Activated CD4-positive, alpha-beta memory T cell treated with anti-CD3 and anti-CD28 coated beads for 36 hours (primary cell): ENCODE results near the gene DPPA5. TPM values are rescaled to one million over a fixed set of nuclear protein-coding genes. Genes with fewer than 3 reads are reported as not detected.
A peak's percentile ranks its signal among the peaks of the same experiment; 100 is the strongest.
"Not testable (repeated sequence)": the region's sequence is repeated elsewhere in the genome, so short reads cannot be mapped to it uniquely, and the experiment has no call there.

ENCODE experiments used
- CTCF ChIA-PET: fragments of 350-600 bp; sonication (Branson Sonifier 250); formaldehyde crosslinking; loops from one replicate; lab custom pipeline; 2021; ENCODE audit warnings: antibody characterized with exemption, inconsistent platforms; lab: Charles Lee
- POLR2A ChIA-PET: fragments of 350-600 bp; sonication (Branson Sonifier 250); formaldehyde crosslinking; loops from one replicate; lab custom pipeline; 2021; ENCODE audit warnings: antibody characterized with exemption; lab: Charles Lee
- DNase-seq: peaks from one replicate; pipeline ENCODE4 v3.0.0-alpha.2; 2020
- H3K27ac Mint-ChIP-seq: one replicate; pipeline ENCODE4 v1.8.0; 2021; ENCODE audit warnings: mixed read lengths
- H3K27me3 Mint-ChIP-seq: one replicate; pipeline ENCODE4 v1.8.0; 2021; ENCODE audit warnings: mixed read lengths
- H3K36me3 Mint-ChIP-seq: one replicate; pipeline ENCODE4 v1.8.0; 2021; ENCODE audit warnings: mixed read lengths
- H3K4me1 Mint-ChIP-seq: one replicate; pipeline ENCODE4 v1.8.0; 2021; ENCODE audit warnings: low read depth, mixed read lengths
- H3K4me3 Mint-ChIP-seq: one replicate; pipeline ENCODE4 v1.8.0; 2021; ENCODE audit warnings: mild to moderate bottlenecking, mixed read lengths
- H3K9me3 Mint-ChIP-seq: one replicate; pipeline ENCODE4 v1.8.0; 2021; ENCODE audit warnings: mixed read lengths
- intact Hi-C: fragments of 100-400 bp; cut with micrococcal nuclease; formaldehyde crosslinking; loops from one replicate; pipeline ENCODE4 v1.15.1; 2023
- total RNA-seq, 2 experiments: library from RNA; stranded (reverse); gene quantifications; one replicate each; pipeline ENCODE4 v1.2.3, GENCODE V29; 2021

Gene DPPA5
- not detected for total RNA-seq

GRCh38 chr6:73353636-73354593 lies at the start of gene DPPA5:
DPPA5 (minus strand) TSS chr6:73354276; CDS start chr6:73354225, 51 bp downstream.
- H3K4me3 Mint-ChIP-seq, result no peak within 1 kb of the TSS
- no peak within 1 kb of the TSS for H3K27ac Mint-ChIP-seq
- intact Hi-C loops, result no loop called here
- ChIA-PET CTCF (no interaction called here), POLR2A (no interaction called here)
- H3K27me3 Mint-ChIP-seq, result peaks cover 7% of the 10 kb centered on the region
- H3K4me1 Mint-ChIP-seq, result no peaks in the 10 kb centered on the region
- no peaks in the 10 kb centered on the region for H3K9me3 Mint-ChIP-seq
- DNase-seq, result no peak
- H3K36me3 Mint-ChIP-seq, result no peaks in the 10 kb centered on the region

GRCh38 chr6:73400656-73401055 lies 46.6 kb upstream of the DPPA5 start:
- Mint-ChIP-seq H3K36me3 (no peaks in the 10 kb centered on the region), H3K9me3 (no peaks in the 10 kb centered on the region), H3K27me3 (no peaks in the 10 kb centered on the region), H3K27ac (no peak overlapping the region), H3K4me1 (no peaks in the 10 kb centered on the region), H3K4me3 (no peak overlapping the region)
- ChIA-PET CTCF (interaction anchor here (1.1 kb wide), 1 partner anchor 12 kb away, joined by 3 read pairs; no protein-coding TSS in a partner anchor), POLR2A (interaction anchor here (1.8 kb wide), 1 partner anchor 12 kb away, joined by 4 read pairs; no protein-coding TSS in a partner anchor)
- intact Hi-C loops, result no loop called here
- no peak for DNase-seq

- Mint-ChIP-seq H3K27ac (no peak overlapping the region), H3K4me3 (no peak overlapping the region), H3K36me3 (no peaks in the 10 kb centered on the region), H3K27me3 (no peaks in the 10 kb centered on the region), H3K9me3 (no peaks in the 10 kb centered on the region), H3K4me1 (peaks cover 12% of the 10 kb centered on the region)
- ChIA-PET POLR2A (no interaction called here), CTCF (interaction anchor here (0.7 to 1.4 kb wide), 2 partner anchors 18 to 780 kb away, joined by 3 read pairs; no protein-coding TSS in a partner anchor)
- intact Hi-C loops, result no loop called here
- DNase-seq, result no peak
Measured at GRCh38 chr6:73395875-73396274, 41.8 kb upstream of the DPPA5 start.

- ChIA-PET CTCF (interaction anchor here (1.4 kb wide), 1 partner anchor 19 kb away, joined by 3 read pairs; no protein-coding TSS in a partner anchor), POLR2A (interaction anchor here (1.0 kb wide), 1 partner anchor 119 kb away, joined by 3 read pairs; no protein-coding TSS in a partner anchor)
- H3K27ac Mint-ChIP-seq, result peak within 1 kb of the TSS; percentile 23
- H3K36me3 Mint-ChIP-seq, result no peaks in the 10 kb centered on the region
- peaks cover 14% of the 10 kb centered on the region for H3K4me1 Mint-ChIP-seq
- intact Hi-C loops, result loop anchor here (5.0 kb wide), 1 partner anchor 68 kb away; the partner anchor contains the start of gene MTO1
- H3K4me3 Mint-ChIP-seq, result peak within 1 kb of the TSS; percentile 53
- no peaks in the 10 kb centered on the region for H3K9me3 Mint-ChIP-seq
- H3K27me3 Mint-ChIP-seq, result no peaks in the 10 kb centered on the region
- DNase-seq, result peak; percentile 44
Measured at GRCh38 chr6:73394577-73395354, 40.7 kb upstream of the DPPA5 start, which contains the start of gene DDX43. DDX43 (plus strand) TSS chr6:73394828; CDS start chr6:73394906, 78 bp downstream.

GRCh38 chr6:73393278-73393677 lies 39.2 kb upstream of the DPPA5 start:
- CTCF ChIA-PET, result no interaction called here
- Mint-ChIP-seq H3K4me3 (no peak overlapping the region), H3K4me1 (peaks cover 17% of the 10 kb centered on the region)

GRCh38 chr6:73392188-73392587 lies 38.1 kb upstream of the DPPA5 start:
- H3K4me3 Mint-ChIP-seq, H3K27ac Mint-ChIP-seq, H3K27me3 Mint-ChIP-seq, H3K36me3 Mint-ChIP-seq, DNase-seq, POLR2A ChIA-PET, H3K9me3 Mint-ChIP-seq, CTCF ChIA-PET: not testable (repeated sequence)
- peaks cover 17% of the 10 kb centered on the region for H3K4me1 Mint-ChIP-seq
- intact Hi-C loops, result loop anchor here (5.0 kb wide), 1 partner anchor 70 kb away; the partner anchor contains the start of gene MTO1

More at GRCh38 chr6:73393278-73393677, 39.2 kb upstream of the DPPA5 start:
- DNase-seq, result no peak
- intact Hi-C loops, result loop anchor here (5.0 kb wide), 1 partner anchor 69 kb away; the partner anchor contains the start of gene MTO1
- no peaks in the 10 kb centered on the region for H3K36me3 Mint-ChIP-seq
- H3K9me3 Mint-ChIP-seq, result no peaks in the 10 kb centered on the region
- H3K27me3 Mint-ChIP-seq, result no peaks in the 10 kb centered on the region
- POLR2A ChIA-PET, result no interaction called here
- H3K27ac Mint-ChIP-seq, result no peak overlapping the region

GRCh38 chr6:73391675-73392074 lies 37.6 kb upstream of the DPPA5 start:
- Mint-ChIP-seq H3K4me3 (no peak overlapping the region), H3K4me1 (peaks cover 17% of the 10 kb centered on the region), H3K27me3 (no peaks in the 10 kb centered on the region), H3K9me3 (no peaks in the 10 kb centered on the region), H3K27ac (peak overlapping the region; percentile 44), H3K36me3 (no peaks in the 10 kb centered on the region)
- DNase-seq, result no peak
- POLR2A ChIA-PET, result no interaction called here
- intact Hi-C loops, result loop anchor here (5.0 kb wide), 1 partner anchor 71 kb away; the partner anchor contains the start of gene MTO1
- CTCF ChIA-PET, result interaction anchor here (0.6 kb wide), 1 partner anchor 63 kb away, joined by 3 read pairs; no protein-coding TSS in a partner anchor

GRCh38 chr6:73389854-73390253 lies 35.8 kb upstream of the DPPA5 start:
- no peak overlapping the region for H3K4me3 Mint-ChIP-seq
- POLR2A ChIA-PET, result interaction anchor here (1.5 to 2.9 kb wide), 2 partner anchors 8 to 62 kb away, joined by 3 to 12 read pairs; partner anchors contain the start of gene CGAS

GRCh38 chr6:73388800-73389512 lies 34.9 kb upstream of the DPPA5 start:
- H3K36me3 Mint-ChIP-seq, result no peaks in the 10 kb centered on the region
- H3K27ac Mint-ChIP-seq, result peak overlapping the region; percentile 69
- no peaks in the 10 kb centered on the region for H3K27me3 Mint-ChIP-seq
- peak; percentile 78 for DNase-seq
- peaks cover 17% of the 10 kb centered on the region for H3K4me1 Mint-ChIP-seq
- ChIA-PET CTCF (interaction anchor here (0.6 to 1.7 kb wide), 24 partner anchors 9 to 555 kb away, joined by 3 to 8 read pairs (median 4); partner anchors contain the start of genes CGAS and KHDC1), POLR2A (interaction anchor here (0.6 to 2.9 kb wide), 6 partner anchors 9 to 125 kb away, joined by 3 to 12 read pairs (median 4); partner anchors contain the start of genes CGAS and MTO1)
- intact Hi-C loops, result loop anchor here (2.0 to 5.0 kb wide), 6 partner anchors 63 to 767 kb away; partner anchors contain the start of genes CGAS, KCNQ5 and SLC17A5
- no peaks in the 10 kb centered on the region for H3K9me3 Mint-ChIP-seq
- H3K4me3 Mint-ChIP-seq, result peak overlapping the region; percentile 83

More at GRCh38 chr6:73389854-73390253, 35.8 kb upstream of the DPPA5 start:
- no peaks in the 10 kb centered on the region for H3K27me3 Mint-ChIP-seq
- no peaks in the 10 kb centered on the region for H3K9me3 Mint-ChIP-seq
- intact Hi-C loops, result loop anchor here (2.0 to 5.0 kb wide), 7 partner anchors 62 to 768 kb away; partner anchors contain the start of genes CGAS, KCNQ5, MTO1 and SLC17A5
- H3K36me3 Mint-ChIP-seq, result no peaks in the 10 kb centered on the region
- CTCF ChIA-PET, result interaction anchor here (0.6 to 1.5 kb wide), 3 partner anchors 28 to 257 kb away, joined by 3 to 6 read pairs (median 3); no protein-coding TSS in a partner anchor
- no peak overlapping the region for H3K27ac Mint-ChIP-seq
- no peak for DNase-seq
- peaks cover 17% of the 10 kb centered on the region for H3K4me1 Mint-ChIP-seq

GRCh38 chr6:73388433-73388799 lies 34.3 kb upstream of the DPPA5 start:
- Mint-ChIP-seq H3K27ac (peak overlapping the region; percentile 69), H3K27me3 (no peaks in the 10 kb centered on the region), H3K4me1 (peaks cover 17% of the 10 kb centered on the region), H3K9me3 (no peaks in the 10 kb centered on the region), H3K4me3 (peak overlapping the region; percentile 83), H3K36me3 (no peaks in the 10 kb centered on the region)
- CTCF ChIA-PET, result interaction anchor here (0.6 to 1.7 kb wide), 13 partner anchors 10 to 389 kb away, joined by 3 to 8 read pairs (median 5); partner anchors contain the start of genes CGAS and KHDC1
- POLR2A ChIA-PET, result interaction anchor here (0.8 to 2.9 kb wide), 5 partner anchors 9 to 125 kb away, joined by 3 to 12 read pairs (median 4); partner anchors contain the start of genes CGAS and MTO1
- intact Hi-C loops, result loop anchor here (2.0 to 5.0 kb wide), 6 partner anchors 64 to 766 kb away; partner anchors contain the start of genes CGAS, KCNQ5 and SLC17A5
- no peak for DNase-seq
